Skeletal muscle cell (primary cell): ENCODE measurements around the gene C19orf85.

ENCODE experiments used
- DNase-seq: peaks from one replicate; pipeline ENCODE4 v3.0.0-alpha.2; 2010; ENCODE audit warnings: low read depth
- H3K4me3 ChIP-seq: 2 replicates; pipeline ENCODE4 v1.5.1; 2011; ENCODE audit warnings: low read depth, mild to moderate bottlenecking, control low read depth, low read length, moderate library complexity

Gene C19orf85

GRCh38 chr19:55490478-55491432 is 26.2 kb upstream of the C19orf85 start:
- no peak for DNase-seq
- H3K4me3 ChIP-seq: no peak overlapping the region

- H3K4me3 ChIP-seq: peak overlapping the region; percentile 1
- no peak for DNase-seq
Measured at GRCh38 chr19:55489711-55490477, 25.3 kb upstream of the C19orf85 start.

DNA sequence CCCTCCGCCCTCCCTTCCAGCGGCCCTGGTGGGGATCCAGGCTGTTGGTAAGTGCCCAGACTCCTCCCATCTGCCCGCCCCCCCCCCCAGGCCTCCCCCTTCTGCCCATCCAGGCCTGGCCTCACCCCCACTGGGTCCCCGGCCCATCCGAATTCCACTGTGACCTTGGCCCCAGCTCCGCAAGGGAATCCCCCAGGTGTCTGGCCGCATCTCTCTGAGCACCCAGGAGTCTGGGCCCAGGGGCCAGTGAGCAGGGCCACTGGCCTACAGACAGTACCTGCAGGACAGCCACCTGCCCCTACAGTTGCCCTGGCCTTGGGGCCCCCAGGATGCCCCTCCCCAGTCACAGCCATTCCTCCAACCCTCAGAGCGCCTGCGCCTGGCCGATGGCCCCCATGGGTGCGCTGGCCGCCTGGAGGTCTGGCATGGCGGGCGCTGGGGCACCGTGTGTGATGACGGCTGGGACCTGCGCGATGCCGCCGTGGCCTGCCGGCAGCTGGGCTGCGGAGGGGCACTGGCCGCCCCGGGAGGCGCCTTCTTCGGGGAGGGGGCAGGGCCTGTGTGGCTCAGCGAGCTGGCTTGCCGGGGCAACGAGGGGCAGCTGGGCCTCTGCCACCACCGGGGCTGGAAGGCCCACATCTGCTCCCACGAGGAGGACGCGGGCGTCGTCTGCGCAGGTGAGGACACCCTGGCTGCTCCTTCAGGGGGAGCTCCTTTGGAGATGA is 24.6 kb upstream of the C19orf85 start:
- DNase-seq: no peak
- H3K4me3 ChIP-seq: peak overlapping the region; percentile 1

GRCh38 chr19:55487924-55488687 is 23.6 kb upstream of the C19orf85 start, which contains the start of gene SSC5D:
Gene SSC5D, plus strand, starts transcription at chr19:55488436. Its CDS starts 154 bp downstream, at chr19:55488590.
- H3K4me3 ChIP-seq: peak within 1 kb of the TSS; percentile 41
- no peak for DNase-seq

DNA sequence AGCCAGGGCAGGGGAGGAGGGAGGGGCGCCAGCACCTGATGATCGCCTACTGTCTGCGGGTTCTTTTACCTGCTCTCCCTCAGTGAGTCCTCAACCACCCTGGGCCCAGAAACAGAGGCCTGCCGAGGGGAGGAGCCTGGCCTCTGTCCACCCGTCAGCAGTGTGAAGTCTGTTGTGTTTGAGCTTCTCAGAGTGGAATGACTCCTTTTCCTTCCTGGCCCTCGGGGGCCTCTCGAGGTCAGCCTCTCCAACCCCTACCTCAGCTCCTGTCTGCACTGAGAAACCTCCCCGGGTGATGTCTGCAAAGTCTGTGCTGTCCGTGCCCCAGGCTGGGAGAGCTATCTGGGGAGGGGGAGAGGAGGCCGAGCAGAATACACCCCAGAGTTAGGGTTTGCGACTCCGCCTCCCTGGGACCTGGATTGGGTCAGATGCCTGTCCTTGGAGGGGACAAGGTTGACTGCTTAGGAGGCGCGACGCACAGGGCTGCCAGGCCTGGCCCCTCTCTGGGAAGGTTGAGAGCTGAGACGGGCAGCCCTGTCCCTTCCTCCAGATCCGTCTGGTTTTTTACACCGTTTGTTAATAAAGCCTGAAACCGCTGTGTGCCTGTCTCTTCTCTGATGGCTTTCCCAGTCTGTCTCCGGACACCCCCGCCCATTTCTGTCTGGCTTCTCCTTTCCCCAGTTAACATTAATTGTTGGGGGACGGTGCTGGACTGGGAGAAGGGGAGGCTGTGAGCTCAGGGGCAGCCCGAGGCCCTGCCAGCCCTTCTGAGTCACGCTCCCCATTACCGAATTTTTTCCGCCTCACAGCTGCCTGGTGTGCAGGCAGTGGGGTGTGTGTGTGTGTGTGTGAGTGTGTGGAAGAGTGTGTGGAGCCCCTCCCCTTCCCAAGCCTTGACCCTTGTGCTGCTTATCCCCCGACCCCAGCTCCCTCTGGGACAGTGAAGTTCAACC is 22.7 kb upstream of the C19orf85 start:
- peak; percentile 96 for DNase-seq
- H3K4me3 ChIP-seq: peak overlapping the region; percentile 33

- no peak for DNase-seq
- H3K4me3 ChIP-seq: peak overlapping the region; percentile 68
Measured at GRCh38 chr19:55486043-55486970, 21.8 kb upstream of the C19orf85 start.

GRCh38 chr19:55485439-55486011 is 21.0 kb upstream of the C19orf85 start:
- peak overlapping the region; percentile 68 for H3K4me3 ChIP-seq
- DNase-seq: no peak

GRCh38 chr19:55484593-55485438 is 20.3 kb upstream of the C19orf85 start, which contains the start of gene NAT14:
Gene NAT14, plus strand, starts transcription at chr19:55485188. Its CDS starts 521 bp downstream, at chr19:55485709.
- H3K4me3 ChIP-seq: peak within 1 kb of the TSS; percentile 68
- no peak for DNase-seq

DNA sequence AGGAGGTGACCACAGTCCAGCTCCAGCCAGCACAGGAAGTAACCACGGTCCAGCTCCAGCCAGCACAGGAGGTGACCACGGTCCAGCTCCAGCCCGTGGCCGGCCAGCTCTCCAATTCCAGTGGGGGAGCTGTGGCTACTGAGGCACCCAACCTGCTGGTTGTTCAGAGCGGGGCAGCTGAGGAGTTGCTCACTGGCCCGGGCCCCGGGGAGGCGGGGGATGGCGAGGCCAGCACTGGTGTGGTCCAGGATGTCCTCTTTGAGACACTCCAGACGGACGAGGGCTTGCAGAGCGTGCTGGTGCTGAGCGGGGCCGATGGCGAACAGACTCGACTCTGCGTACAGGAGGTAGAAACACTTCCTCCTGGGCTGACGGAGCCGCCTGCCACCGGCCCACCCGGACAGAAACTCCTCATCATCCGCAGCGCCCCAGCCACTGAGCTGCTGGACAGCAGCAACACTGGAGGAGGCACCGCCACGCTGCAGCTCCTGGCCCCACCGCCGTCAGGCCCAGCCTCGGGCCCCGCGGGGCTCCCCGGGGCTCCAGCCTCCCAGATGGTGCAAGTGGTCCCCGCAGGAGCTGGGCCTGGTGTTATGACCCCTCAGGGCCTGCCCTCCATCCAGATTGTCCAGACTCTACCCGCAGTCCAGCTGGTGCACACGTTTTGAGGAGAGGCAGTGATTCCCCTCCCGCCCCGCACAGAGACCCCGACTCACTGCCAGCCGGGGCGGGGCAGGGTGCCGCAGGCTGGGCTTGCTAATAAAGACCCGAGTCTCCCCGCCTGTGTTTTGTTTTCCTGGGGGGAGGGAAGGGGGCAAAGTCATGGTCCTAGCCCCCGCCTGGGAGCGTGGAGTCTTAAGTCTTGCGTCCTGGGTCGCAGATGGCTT is 19.4 kb upstream of the C19orf85 start:
- peak overlapping the region; percentile 68 for H3K4me3 ChIP-seq
- no peak for DNase-seq

DNA sequence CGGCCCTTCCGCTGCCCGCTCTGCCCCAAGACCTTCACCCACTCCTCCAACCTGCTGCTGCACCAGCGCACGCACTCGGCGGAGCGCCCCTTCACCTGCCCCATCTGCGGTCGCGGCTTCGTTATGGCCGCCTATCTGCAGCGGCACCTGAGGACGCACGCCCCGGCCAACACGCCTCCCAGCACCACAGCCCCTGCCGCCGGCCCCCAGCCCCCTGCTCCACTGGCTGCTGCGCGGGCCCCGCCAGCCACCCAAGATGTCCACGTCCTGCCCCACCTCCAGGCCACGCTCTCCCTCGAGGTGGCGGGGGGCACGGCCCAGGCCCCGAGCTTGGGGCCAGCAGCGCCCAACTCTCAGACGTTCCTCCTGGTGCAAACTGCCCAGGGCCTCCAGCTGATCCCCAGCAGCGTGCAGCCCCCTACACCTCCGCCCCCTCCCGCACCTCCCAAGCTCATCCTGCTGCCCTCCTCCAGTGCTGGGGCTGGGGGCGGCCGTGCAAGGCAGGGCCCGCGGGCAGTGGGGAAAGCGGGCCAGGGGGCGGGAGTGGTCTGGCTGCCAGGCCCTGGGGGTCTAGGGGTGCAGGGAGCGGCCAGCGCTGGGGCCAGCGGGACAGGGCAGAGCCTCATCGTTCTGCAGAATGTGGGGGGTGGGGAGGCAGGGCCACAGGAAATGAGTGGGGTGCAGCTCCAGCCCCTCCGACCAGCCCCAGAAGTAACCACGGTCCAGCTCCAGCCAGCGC is 18.6 kb upstream of the C19orf85 start:
- H3K4me3 ChIP-seq: no peak overlapping the region
- no peak for DNase-seq

DNA sequence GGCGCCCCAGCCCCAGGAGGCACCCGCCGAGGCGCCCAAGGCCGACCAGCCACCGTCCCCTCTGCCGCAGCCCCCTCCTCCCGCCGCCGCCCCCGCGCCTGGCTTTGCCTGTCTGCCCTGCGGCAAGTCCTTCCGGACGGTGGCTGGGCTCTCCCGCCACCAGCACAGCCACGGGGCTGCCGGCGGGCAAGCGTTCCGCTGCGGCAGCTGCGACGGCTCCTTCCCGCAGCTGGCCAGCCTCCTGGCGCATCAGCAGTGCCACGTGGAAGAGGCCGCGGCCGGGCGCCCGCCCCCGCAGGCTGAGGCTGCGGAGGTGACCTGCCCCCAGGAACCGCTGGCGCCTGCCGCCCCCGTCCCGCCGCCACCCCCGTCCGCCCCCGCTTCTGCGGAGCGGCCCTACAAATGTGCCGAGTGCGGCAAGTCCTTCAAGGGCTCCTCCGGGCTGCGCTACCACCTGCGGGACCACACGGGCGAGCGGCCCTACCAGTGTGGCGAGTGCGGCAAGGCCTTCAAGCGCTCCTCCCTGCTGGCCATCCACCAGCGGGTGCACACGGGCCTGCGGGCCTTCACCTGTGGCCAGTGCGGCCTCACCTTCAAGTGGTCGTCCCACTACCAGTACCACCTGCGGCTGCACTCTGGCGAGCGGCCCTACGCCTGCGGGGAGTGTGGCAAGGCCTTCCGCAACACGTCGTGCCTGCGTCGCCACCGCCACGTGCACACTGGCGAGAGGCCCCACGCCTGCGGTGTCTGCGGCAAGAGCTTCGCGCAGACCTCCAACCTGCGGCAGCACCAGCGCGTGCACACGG is 17.8 kb upstream of the C19orf85 start:
- no peak for DNase-seq
- H3K4me3 ChIP-seq: no peak overlapping the region

DNA sequence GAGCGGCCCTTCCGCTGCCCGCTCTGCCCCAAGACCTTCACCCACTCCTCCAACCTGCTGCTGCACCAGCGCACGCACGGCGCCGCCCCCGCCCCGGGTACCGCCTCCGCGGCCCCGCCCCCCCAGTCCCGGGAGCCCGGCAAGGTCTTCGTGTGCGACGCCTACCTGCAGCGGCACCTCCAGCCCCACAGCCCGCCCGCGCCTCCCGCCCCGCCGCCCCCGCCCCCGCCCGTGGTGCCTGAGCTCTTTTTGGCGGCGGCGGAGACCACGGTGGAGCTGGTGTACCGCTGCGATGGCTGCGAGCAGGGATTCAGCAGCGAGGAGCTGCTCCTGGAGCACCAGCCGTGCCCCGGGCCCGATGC is 17.2 kb upstream of the C19orf85 start:
- DNase-seq: no peak
- H3K4me3 ChIP-seq: no peak overlapping the region

DNA sequence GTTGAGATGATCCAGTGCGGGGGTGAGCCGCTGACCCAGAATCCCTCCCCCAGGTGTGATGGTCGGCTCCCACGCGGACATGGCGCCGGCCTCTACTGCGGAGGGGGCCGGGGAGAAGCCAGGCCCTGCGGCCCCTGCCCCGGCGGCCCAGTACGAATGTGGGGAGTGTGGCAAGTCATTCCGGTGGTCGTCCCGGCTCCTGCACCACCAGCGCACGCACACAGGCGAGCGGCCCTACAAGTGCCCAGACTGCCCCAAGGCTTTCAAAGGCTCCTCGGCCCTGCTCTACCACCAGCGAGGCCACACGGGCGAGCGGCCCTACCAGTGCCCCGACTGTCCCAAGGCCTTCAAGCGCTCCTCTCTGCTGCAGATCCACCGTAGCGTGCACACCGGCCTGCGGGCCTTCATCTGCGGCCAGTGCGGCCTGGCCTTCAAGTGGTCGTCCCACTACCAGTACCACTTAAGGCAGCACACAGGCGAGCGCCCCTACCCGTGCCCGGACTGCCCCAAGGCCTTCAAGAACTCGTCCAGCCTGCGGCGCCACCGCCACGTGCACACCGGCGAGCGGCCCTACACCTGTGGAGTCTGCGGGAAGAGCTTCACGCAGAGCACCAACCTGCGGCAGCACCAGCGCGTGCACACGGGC is 16.7 kb upstream of the C19orf85 start:
- H3K4me3 ChIP-seq: no peak overlapping the region
- DNase-seq: no peak
